UCSD-AML1 (cell line): Measurements from ENCODE around the gene DCC.

Experiments used
- DNase-seq: peaks from one replicate; lab custom pipeline; 2025; ENCODE audit not compliant: unreplicated experiment; lab: John Stamatoyannopoulos, UW

The DCC gene

GRCh38 chr18:52489396-52490306, 149.7 kb downstream of the DCC start:
- DNase-seq = no peak

- no peak for DNase-seq
Observed at GRCh38 chr18:52496426-52496825, 156.4 kb downstream of the DCC start.

GRCh38 chr18:52499016-52499415, 159.0 kb downstream of the DCC start:
- DNase-seq = no peak

GRCh38 chr18:52499644-52500043, 159.6 kb downstream of the DCC start:
- DNase-seq = no peak

GRCh38 chr18:52504589-52504988, 164.6 kb downstream of the DCC start:
- DNase-seq = no peak

GRCh38 chr18:52510139-52510538, 170.1 kb downstream of the DCC start:
- DNase-seq = no peak

- no peak for DNase-seq
Observed at GRCh38 chr18:52518086-52518485, 178.1 kb downstream of the DCC start.

GRCh38 chr18:52519021-52519420, 179.0 kb downstream of the DCC start:
- DNase-seq = no peak

- no peak for DNase-seq
Observed at GRCh38 chr18:52523566-52523965, 183.6 kb downstream of the DCC start.

GRCh38 chr18:52531836-52532235, 191.8 kb downstream of the DCC start:
- no peak for DNase-seq

GRCh38 chr18:52536039-52536438, 196.0 kb downstream of the DCC start:
- peak; percentile 13 for DNase-seq

GRCh38 chr18:52537261-52537660, 197.3 kb downstream of the DCC start:
- DNase-seq = no peak

- no peak for DNase-seq
Observed at GRCh38 chr18:52541056-52541455, 201.1 kb downstream of the DCC start.

- DNase-seq = no peak
Observed at GRCh38 chr18:52544086-52544485, 204.1 kb downstream of the DCC start.

- no peak for DNase-seq
Observed at GRCh38 chr18:52546686-52547346, 206.8 kb downstream of the DCC start.

- DNase-seq = no peak
Observed at GRCh38 chr18:52553441-52553840, 213.4 kb downstream of the DCC start.

- DNase-seq = no peak
Observed at GRCh38 chr18:52554180-52554579, 214.2 kb downstream of the DCC start.

- no peak for DNase-seq
Observed at GRCh38 chr18:52567360-52567759, 227.4 kb downstream of the DCC start.

GRCh38 chr18:52569492-52569891, 229.5 kb downstream of the DCC start:
- no peak for DNase-seq

- DNase-seq = no peak
Observed at GRCh38 chr18:52570975-52571374, 231.0 kb downstream of the DCC start.

- no peak for DNase-seq
Observed at GRCh38 chr18:52572036-52573000, 232.3 kb downstream of the DCC start.
